HEK293 (cell line): ENCODE data around the gene OSTF1.

ENCODE experiments used
- CTCF ChIP-seq: fragments of 450-650 bp; formaldehyde crosslinking; IDR thresholded peaks from 2 replicates; pipeline ENCODE4 v1.5.1; 2016; ENCODE audit warnings: missing biosample characterization, missing genetic modification characterization
- MEIS1 ChIP-seq: sonication (generic); formaldehyde crosslinking; IDR thresholded peaks from 2 replicates; pipeline ENCODE4 v1.8.1; 2022; ENCODE audit warnings: missing genetic modification reagents, mild to moderate bottlenecking, borderline replicate concordance
- WT1 ChIP-seq: fragments of 450-650 bp; formaldehyde crosslinking; IDR thresholded peaks from 2 replicates; pipeline ENCODE4 v1.5.1; 2016; ENCODE audit warnings: missing biosample characterization, missing genetic modification characterization
- ZNF324 ChIP-seq: fragments of 450-650 bp; formaldehyde crosslinking; IDR thresholded peaks from 2 replicates; pipeline ENCODE4 v1.5.1; 2016; ENCODE audit warnings: missing biosample characterization, missing genetic modification characterization
- ZNF704 ChIP-seq: fragments of 450-650 bp; formaldehyde crosslinking; IDR thresholded peaks from 2 replicates; pipeline ENCODE4 v1.5.1; 2016; ENCODE audit warnings: missing biosample characterization, missing genetic modification characterization
- ZNF76 ChIP-seq: fragments of 450-650 bp; formaldehyde crosslinking; IDR thresholded peaks from 2 replicates; pipeline ENCODE4; 2016; ENCODE audit warnings: low read depth, missing biosample characterization, missing genetic modification characterization, borderline replicate concordance
- ZNF777 ChIP-seq: fragments of 450-650 bp; formaldehyde crosslinking; IDR thresholded peaks from 2 replicates; pipeline ENCODE4 v1.5.1; 2017; ENCODE audit warnings: missing biosample characterization, missing genetic modification characterization, borderline replicate concordance
- ZNF785 ChIP-seq: fragments of 450-650 bp; formaldehyde crosslinking; IDR thresholded peaks from 2 replicates; pipeline ENCODE4 v1.5.1; 2016; ENCODE audit warnings: missing biosample characterization, missing genetic modification characterization
- ZNF830 ChIP-seq: fragments of 450-650 bp; IDR thresholded peaks from 2 replicates; pipeline ENCODE4 v1.5.0; 2018; ENCODE audit warnings: missing biosample characterization, missing genetic modification characterization, low read depth, mild to moderate bottlenecking, moderate library complexity

- TF ChIP-seq ZNF830 (no peak), ZNF76 (no peak), ZNF324 (no peak), WT1 (tag by site-specific recombination) (no peak), CTCF (no peak), MEIS1 (CRISPR knock-in tag) (no peak), ZNF704 (tag by site-specific recombination) (no peak), ZNF785 (no peak), ZNF777 (tag by site-specific recombination) (no peak)
These were observed 28.0 kb downstream of the OSTF1 start for GRCh38 chr9:75116306-75116705.
